ENCODE measurements around the gene RPL36.

DNA sequence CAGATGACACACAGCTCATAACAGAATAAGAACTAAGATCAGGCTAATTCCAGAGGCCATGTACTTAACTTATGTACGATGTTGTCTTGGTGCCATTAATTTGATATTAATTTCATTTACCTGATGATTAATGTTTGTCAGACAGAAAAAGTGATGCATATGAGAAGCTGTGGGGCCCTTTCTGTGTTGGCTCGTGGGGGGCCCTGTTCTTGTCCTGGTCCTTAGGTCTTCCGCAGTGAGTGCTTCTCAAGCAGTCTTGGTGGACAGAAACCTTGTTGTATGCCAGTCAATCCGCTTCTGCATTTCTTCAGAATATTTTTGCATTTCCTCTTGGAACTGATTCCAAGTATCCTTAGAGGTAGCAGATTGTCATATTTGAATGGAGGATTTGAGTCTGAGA, 47.0 kb upstream of the RPL36 start:
- TF ChIP-seq POLR2AphosphoS5 (IDR thresholded peaks at IDR 0.05; ENCODE audit: borderline replicate concordance, low read depth, low read length) (no peak), EZH2 (IDR thresholded peaks at IDR 0.05) (no peak)

Measured in SK-N-MC (cell line).